IMR-90 (cell line): ENCODE results near the gene EIF2S2. TPM values are rescaled to one million over a fixed set of nuclear protein-coding genes. Genes with fewer than 3 reads are reported as not detected.

Experiments
- ATAC-seq: fragments of 200-7000 bp; cut with Tn5 transposase; 2 replicates; pipeline ENCODE4 v1.9.1; 2020; ENCODE audit warnings: low read depth, mild to moderate bottlenecking, moderate library complexity
- BruUV-seq: library from RNA; stranded (reverse); fragments of 400-500 nt; replicated peaks from 2 replicates; lab custom pipeline; 2021; lab: Mats Ljungman, UMichigan
- CTCF ChIA-PET: fragments of 300-600 bp; formaldehyde crosslinking; extraction: SDS; loops from one replicate; lab custom pipeline; 2021; ENCODE audit warnings: antibody characterized with exemption; lab: Yijun Ruan, JAX
- POLR2A ChIA-PET: fragments of 300-600 bp; sonication (Branson Sonifier 250); formaldehyde crosslinking; loops from one replicate; lab custom pipeline; 2022; ENCODE audit warnings: antibody characterized with exemption; ENCODE audit not compliant: unreplicated experiment; lab: Charles Lee
- DNase-seq: peaks from one replicate; pipeline ENCODE4 v3.0.0; 2013
- H2AFZ ChIP-seq: replicated peaks from 2 replicates; pipeline ENCODE3; 2013; ENCODE audit warnings: low read length, mild to moderate bottlenecking; ENCODE audit not compliant: poor library complexity
- H2AK5ac ChIP-seq: 2 replicates; pipeline ENCODE4 v1.6.1; 2013; ENCODE audit warnings: low read depth, low read length, inconsistent platforms
- H2AK9ac ChIP-seq: replicated peaks from 2 replicates; pipeline ENCODE3; 2013; ENCODE audit warnings: mild to moderate bottlenecking, low read depth, low read length, moderate library complexity; ENCODE audit not compliant: poor library complexity
- H2BK120ac ChIP-seq: 2 replicates; pipeline ENCODE4 v1.6.1; 2013; ENCODE audit warnings: low read depth, low read length, inconsistent platforms
- H2BK15ac ChIP-seq: 3 replicates; pipeline ENCODE4 v1.6.1; 2013; ENCODE audit warnings: low read depth, low read length, inconsistent platforms
- H2BK20ac ChIP-seq: 2 replicates; pipeline ENCODE4 v1.6.1; 2013; ENCODE audit warnings: low read depth, mild to moderate bottlenecking, inconsistent platforms, low read length, moderate library complexity
- H2BK5ac ChIP-seq: 2 replicates; pipeline ENCODE4 v1.6.1; 2013; ENCODE audit warnings: mild to moderate bottlenecking, low read depth, low read length, inconsistent platforms; ENCODE audit not compliant: poor library complexity, severe bottlenecking
- H3K14ac ChIP-seq: replicated peaks from 2 replicates; pipeline ENCODE4 v1.6.1; 2013; ENCODE audit warnings: low read depth, low read length, inconsistent platforms
- H3K18ac ChIP-seq: 2 replicates; pipeline ENCODE4 v1.6.1; 2013; ENCODE audit warnings: low read depth, low read length, control low read depth
- H3K23ac ChIP-seq: 2 replicates; pipeline ENCODE4 v1.6.1; 2013; ENCODE audit warnings: low read depth, low read length, inconsistent platforms
- H3K27ac ChIP-seq: 2 replicates; pipeline ENCODE4 v1.5.1; 2013; ENCODE audit warnings: mild to moderate bottlenecking, control low read depth, low read length; ENCODE audit not compliant: insufficient read depth
- H3K27me3 ChIP-seq: 2 replicates; pipeline ENCODE4 v1.6.1; 2013; ENCODE audit warnings: low read length; ENCODE audit not compliant: control insufficient read depth, insufficient read depth
- H3K36me3 ChIP-seq: 2 replicates; pipeline ENCODE4 v1.6.1; 2013; ENCODE audit warnings: low read length, mixed read lengths; ENCODE audit not compliant: control insufficient read depth, insufficient read depth
- H3K4ac ChIP-seq: 2 replicates; pipeline ENCODE4 v1.6.1; 2013; ENCODE audit warnings: low read depth, low read length, inconsistent platforms
- H3K4me1 ChIP-seq: 2 replicates; pipeline ENCODE4 v1.6.1; 2013; ENCODE audit warnings: low read length, mixed read lengths; ENCODE audit not compliant: control insufficient read depth, insufficient read depth
- H3K4me2 ChIP-seq: 2 replicates; pipeline ENCODE4 v1.6.1; 2013; ENCODE audit warnings: low read depth, mild to moderate bottlenecking, control low read depth, low read length, moderate library complexity
- H3K4me3 ChIP-seq: 2 replicates; pipeline ENCODE4 v1.5.1; 2013; ENCODE audit warnings: low read depth, mild to moderate bottlenecking, control low read depth, low read length, moderate library complexity; ENCODE audit not compliant: insufficient read depth
- H3K56ac ChIP-seq: 2 replicates; pipeline ENCODE4 v1.6.1; 2013; ENCODE audit warnings: low read length, inconsistent platforms; ENCODE audit not compliant: insufficient read depth; ENCODE audit errors: extremely low read depth
- H3K79me1 ChIP-seq, 2 experiments: 2 replicates each; pipeline ENCODE4 v1.6.1; 2013; ENCODE audit warnings: low read length in 2 of 2, inconsistent platforms in 1 of 2, low read depth in 1 of 2
- H3K9ac ChIP-seq: 2 replicates; pipeline ENCODE4 v1.6.1; 2013; ENCODE audit warnings: low read depth, low read length, control low read depth
- H3K9me1 ChIP-seq: 2 replicates; pipeline ENCODE4 v1.6.1; 2013; ENCODE audit warnings: low read length, inconsistent platforms; ENCODE audit not compliant: insufficient read depth
- H3K9me3 ChIP-seq: 2 replicates; pipeline ENCODE4 v1.6.1; 2013; ENCODE audit warnings: low read length; ENCODE audit not compliant: control insufficient read depth, insufficient read depth
- H4K20me1 ChIP-seq: 2 replicates; pipeline ENCODE4 v1.6.1; 2013; ENCODE audit warnings: low read length, inconsistent platforms; ENCODE audit not compliant: insufficient read depth
- H4K5ac ChIP-seq: 2 replicates; pipeline ENCODE4 v1.6.1; 2013; ENCODE audit warnings: mild to moderate bottlenecking, low read depth, low read length, control low read depth
- H4K8ac ChIP-seq, 2 experiments: 2 replicates each; pipeline ENCODE4 v1.6.1; 2013; ENCODE audit warnings: low read depth in 2 of 2, low read length in 2 of 2, control low read depth in 1 of 2, inconsistent platforms in 1 of 2
- H4K91ac ChIP-seq: 2 replicates; pipeline ENCODE4 v1.6.1; 2013; ENCODE audit warnings: low read depth, low read length, inconsistent platforms; ENCODE audit not compliant: insufficient read depth
- CHD1 ChIP-seq: IDR thresholded peaks from 2 replicates; pipeline ENCODE4 v1.6.1; 2012; ENCODE audit warnings: low read depth, low read length, improper control_type of control experiment
- CTCF ChIP-seq: conservative IDR thresholded peaks from 2 replicates; pipeline ENCODE4 v1.5.1; 2012; ENCODE audit warnings: mild to moderate bottlenecking, low read depth, low read length, improper control_type of control experiment
- FOS ChIP-seq: fragments of 150-350 bp; IDR thresholded peaks from 2 replicates; pipeline ENCODE4 v1.6.1; 2016; ENCODE audit warnings: low read depth, low read length
- MAFK ChIP-seq: IDR thresholded peaks from 2 replicates; pipeline ENCODE4 v1.6.1; 2012; ENCODE audit warnings: low read depth, low read length, improper control_type of control experiment
- MAZ ChIP-seq: IDR thresholded peaks from 2 replicates; pipeline ENCODE4 v1.6.1; 2012; ENCODE audit warnings: low read depth, mild to moderate bottlenecking, low read length, improper control_type of control experiment, moderate library complexity, borderline replicate concordance
- POLR2A ChIP-seq: IDR thresholded peaks from 2 replicates; pipeline ENCODE4 v1.6.1; 2012; ENCODE audit warnings: mild to moderate bottlenecking, low read depth, low read length
- RAD21 ChIP-seq: IDR thresholded peaks from 2 replicates; pipeline ENCODE4 v1.6.1; 2012; ENCODE audit warnings: low read length, improper control_type of control experiment
- RCOR1 ChIP-seq: IDR thresholded peaks from 2 replicates; pipeline ENCODE4 v1.6.1; 2012; ENCODE audit warnings: mild to moderate bottlenecking, low read length, improper control_type of control experiment; ENCODE audit not compliant: insufficient replicate concordance
- RFX5 ChIP-seq: IDR thresholded peaks from 2 replicates; pipeline ENCODE4 v1.8.0; 2012; ENCODE audit warnings: low read depth, mild to moderate bottlenecking, low read length, moderate library complexity
- SMC3 ChIP-seq: fragments of 150-350 bp; IDR thresholded peaks from 2 replicates; pipeline ENCODE4 v1.6.1; 2016; ENCODE audit warnings: low read depth, mild to moderate bottlenecking, antibody characterized with exemption, low read length, moderate library complexity
- USF2 ChIP-seq: fragments of 150-350 bp; IDR thresholded peaks from 2 replicates; pipeline ENCODE4 v1.6.1; 2017; ENCODE audit warnings: mild to moderate bottlenecking, antibody characterized with exemption, low read length, low read depth
- WGBS, 2 experiments: methylation state at CpG; one replicate each; pipeline versions ENCODE4 v1.1.5 to v1.1.7; 2013; ENCODE audit warnings: missing lambda C conversion rate in 2 of 2; ENCODE audit not compliant: insufficient read length in 1 of 2; ENCODE audit errors: extremely low coverage in 2 of 2; 5-methylcytosine and 5-hydroxymethylcytosine counted together
- dilution Hi-C: fragments of 300-500 bp; cut with HindIII; formaldehyde crosslinking; loops from one replicate; pipeline ENCODE4 v1.14.3; 2018; ENCODE audit warnings: low sequenced_read_pairs; ENCODE audit not compliant: unreplicated experiment
- in situ Hi-C: fragments of 300-500 bp; cut with MboI; formaldehyde crosslinking; loops from 3 replicates; pipeline ENCODE4 v1.14.3; 2019; ENCODE audit warnings: low sequenced_read_pairs, inconsistent platforms, mixed read lengths
- intact Hi-C: fragments of 100-400 bp; cut with micrococcal nuclease; formaldehyde crosslinking; loops from 2 replicates; pipeline ENCODE4 v1.10.0; 2022
- polyA plus RNA-seq, 3 experiments: library from polyadenylated mRNA; depleted of rRNA; stranded (reverse); fragments of >200 nt; gene quantifications; 2 replicates each; pipeline ENCODE4 v1.2.3, GENCODE V29; 2012; ENCODE audit warnings: low replicate concordance in 1 of 3
- total RNA-seq: library from RNA; depleted of rRNA; stranded (reverse); fragments of >200 nt; gene quantifications from 2 replicates; pipeline ENCODE4 v1.2.3, GENCODE V29; 2012

The EIF2S2 gene
- total and polyA plus RNA-seq, 2 of the 4 experiments (the other 2 are of a cell fraction), result 61.7 to 66.9 TPM

GRCh38 chr20:34104059-34104458 lies 8.0 kb downstream of the EIF2S2 start:
- no TSS peak for BruUV-seq
- WGBS, 2 experiments, result no CpG with 5 or more reads among the region's 3 CpGs
- no peak overlapping the region for H3K9ac ChIP-seq
- no peak overlapping the region for H2BK15ac ChIP-seq
- intact Hi-C loops, result no loop called here
- H3K18ac ChIP-seq, result no peak overlapping the region
- H4K91ac ChIP-seq, result no peak overlapping the region
- H3K56ac ChIP-seq, result no peak overlapping the region
- H3K4ac ChIP-seq, result no peak overlapping the region
- no peak overlapping the region for H4K8ac ChIP-seq
- peaks cover 53% of the 10 kb centered on the region for H3K36me3 ChIP-seq
- peaks cover 10% of the 10 kb centered on the region; the same call in 1 of the 2 replicates for H3K9me1 ChIP-seq
- H4K20me1 ChIP-seq, result peaks cover 99% of the 10 kb centered on the region
- ChIA-PET POLR2A (interaction anchor here (0.6 kb wide), 1 partner anchor 8 kb away, joined by 6 read pairs; the partner anchor contains the start of gene EIF2S2), CTCF (interaction anchor here (0.6 kb wide), 1 partner anchor 351 kb away, joined by 3 read pairs; no protein-coding TSS in a partner anchor)
- no peak overlapping the region for H2AK9ac ChIP-seq
- no peak for ATAC-seq
- H3K79me1 ChIP-seq, result peaks cover 15 to 80% of the 10 kb centered on the region in 2 experiments
- H2BK20ac ChIP-seq, result no peak overlapping the region
- no peak overlapping the region for H3K4me3 ChIP-seq
- no peak overlapping the region for H3K23ac ChIP-seq
- H3K27me3 ChIP-seq, result no peaks in the 10 kb centered on the region
- H2BK5ac ChIP-seq, result no peak overlapping the region
- no peak overlapping the region for H3K4me2 ChIP-seq
- in situ Hi-C loops, result no loop called here
- H3K9me3 ChIP-seq, result no peaks in the 10 kb centered on the region
- H3K14ac ChIP-seq, result no peak overlapping the region
- H3K4me1 ChIP-seq, result peaks cover 6% of the 10 kb centered on the region
- no peak overlapping the region for H4K5ac ChIP-seq
- dilution Hi-C loops, result no loop called here
- TF ChIP-seq CTCF (no peak), MAZ (no peak), CHD1 (no peak), USF2 (no peak), RFX5 (no peak), MAFK (no peak), RCOR1 (no peak), RAD21 (no peak), FOS (no peak), POLR2A (no peak), SMC3 (no peak)
- H2AFZ ChIP-seq, result no peak overlapping the region
- H2BK120ac ChIP-seq, result no peak overlapping the region
- H2AK5ac ChIP-seq, result no peak overlapping the region
- no peak overlapping the region for H3K27ac ChIP-seq
- no peak for DNase-seq
